ENCODE data around the gene GPR139.

- TF ChIP-seq CTCF (IDR thresholded peaks at IDR 0.05) (no peak), POLR2A (IDR thresholded peaks at IDR 0.05) (no peak)
Observed at GRCh38 chr16:19991614-19992013, 82.1 kb downstream of the GPR139 start.
